Measurements from ENCODE around the gene AADACL3.

The AADACL3 gene

GRCh38 chr1:12770620-12771019 is 54.7 kb downstream of the AADACL3 start:
- no peak for DNase-seq

GRCh38 chr1:12771186-12771585 is 55.3 kb downstream of the AADACL3 start:
- no peak for DNase-seq

- DNase-seq, result no peak
These were observed 56.6 kb downstream of the AADACL3 start for GRCh38 chr1:12772520-12772919.

- DNase-seq, result no peak
These were observed 57.5 kb downstream of the AADACL3 start, which contains the start of gene PRAMEF12 for GRCh38 chr1:12773438-12773837. Gene PRAMEF12, plus strand, starts transcription at chr1:12773738. Its CDS starts 1,130 bp downstream, at chr1:12774868.

- no peak for DNase-seq
These were observed 59.0 kb downstream of the AADACL3 start for GRCh38 chr1:12774801-12775345.

GRCh38 chr1:12775443-12775842 is 59.5 kb downstream of the AADACL3 start:
- DNase-seq, result no peak

- DNase-seq, result no peak
These were observed 61.1 kb downstream of the AADACL3 start for GRCh38 chr1:12776801-12777557.

Data from hippocampal formation (tissue), 2 donors.